Fibroblast of mammary gland (primary cell): Measurements from ENCODE around the gene TRAF3IP1.

ENCODE experiments used
- DNase-seq: peaks from one replicate; pipeline ENCODE4 v3.0.0-alpha.2; 2010; ENCODE audit warnings: low read depth
- H3K4me3 ChIP-seq: 2 replicates; pipeline ENCODE4 v1.5.1; 2011; ENCODE audit warnings: low read depth, mild to moderate bottlenecking, low read length, moderate library complexity; ENCODE audit not compliant: control insufficient read depth
- CTCF ChIP-seq: conservative IDR thresholded peaks from 2 replicates; pipeline ENCODE4 v1.5.1; 2011; ENCODE audit warnings: low read depth, low read length, inconsistent platforms; ENCODE audit not compliant: control insufficient read depth, insufficient read depth

TRAF3IP1 gene

GRCh38 chr2:238336793-238337444 is 16.6 kb downstream of the TRAF3IP1 start:
- H3K4me3 ChIP-seq: no peak overlapping the region
- no peak for TF ChIP-seq CTCF
- no peak for DNase-seq

GRCh38 chr2:238337846-238338245 is 17.5 kb downstream of the TRAF3IP1 start:
- no peak for TF ChIP-seq CTCF
- no peak for DNase-seq
- H3K4me3 ChIP-seq: no peak overlapping the region

- no peak for DNase-seq
- no peak for TF ChIP-seq CTCF
Observed at GRCh38 chr2:238338710-238339394, 18.5 kb downstream of the TRAF3IP1 start.

GRCh38 chr2:238339395-238339780 is 19.1 kb downstream of the TRAF3IP1 start:
- no peak overlapping the region for H3K4me3 ChIP-seq
- no peak for TF ChIP-seq CTCF
- no peak for DNase-seq

More at GRCh38 chr2:238338710-238339394, 18.5 kb downstream of the TRAF3IP1 start:
- no peak overlapping the region for H3K4me3 ChIP-seq

- TF ChIP-seq CTCF: no peak
- no peak for DNase-seq
- H3K4me3 ChIP-seq: no peak overlapping the region
Observed at GRCh38 chr2:238339814-238340213, 19.5 kb downstream of the TRAF3IP1 start.

GRCh38 chr2:238341536-238341935 is 21.2 kb downstream of the TRAF3IP1 start:
- no peak for TF ChIP-seq CTCF
- no peak for DNase-seq
- H3K4me3 ChIP-seq: no peak overlapping the region

- TF ChIP-seq CTCF: no peak
- no peak overlapping the region for H3K4me3 ChIP-seq
- DNase-seq: no peak
Observed at GRCh38 chr2:238344035-238344434, 23.7 kb downstream of the TRAF3IP1 start.
